Activated T-helper 2 cell treated with anti-CD3 and anti-CD28 coated beads, Interferon-gamma antibody, Interleukin-2, Interleukin-4, amounts not matched to agents 10 μg/mL and 5 μg/mL and 100 μg/mL, durations not matched to agents 14 hours and 24 hours and 36 hours (primary cell): ENCODE data around the gene KRTAP10-2. TPM values are rescaled to one million over a fixed set of nuclear protein-coding genes. Genes with fewer than 3 reads are reported as not detected.
"Not testable (repeated sequence)": the region's sequence is repeated elsewhere in the genome, so short reads cannot be mapped to it uniquely, and the experiment has no call there.

Source experiments
- DNase-seq: peaks from one replicate; pipeline ENCODE4 v3.0.0; 2021; ENCODE audit warnings: low spot score
- H3K27ac Mint-ChIP-seq: one replicate; pipeline ENCODE4 v1.8.0; 2021; ENCODE audit warnings: mixed read lengths
- H3K27me3 Mint-ChIP-seq: one replicate; pipeline ENCODE4 v1.8.0; 2021; ENCODE audit warnings: low read depth, mixed read lengths
- H3K36me3 Mint-ChIP-seq: one replicate; pipeline ENCODE4 v1.8.0; 2021; ENCODE audit warnings: low read depth, mixed read lengths
- H3K4me1 Mint-ChIP-seq: one replicate; pipeline ENCODE4 v1.8.0; 2021; ENCODE audit warnings: low read depth, mixed read lengths
- H3K4me3 Mint-ChIP-seq: one replicate; pipeline ENCODE4 v1.8.0; 2021; ENCODE audit warnings: low read depth, mild to moderate bottlenecking, moderate library complexity, mixed read lengths
- H3K9me3 Mint-ChIP-seq: one replicate; pipeline ENCODE4 v1.8.0; 2021; ENCODE audit warnings: mixed read lengths
- intact Hi-C: fragments of 100-400 bp; cut with micrococcal nuclease; formaldehyde crosslinking; loops from one replicate; pipeline ENCODE4 v1.15.1; 2023
- total RNA-seq: library from RNA; stranded (reverse); gene quantifications from 2 replicates; pipeline ENCODE4 v1.2.3, GENCODE V29; 2022

Gene KRTAP10-2
- total RNA-seq, 1 donor from 2014 or later = not detected

DNA sequence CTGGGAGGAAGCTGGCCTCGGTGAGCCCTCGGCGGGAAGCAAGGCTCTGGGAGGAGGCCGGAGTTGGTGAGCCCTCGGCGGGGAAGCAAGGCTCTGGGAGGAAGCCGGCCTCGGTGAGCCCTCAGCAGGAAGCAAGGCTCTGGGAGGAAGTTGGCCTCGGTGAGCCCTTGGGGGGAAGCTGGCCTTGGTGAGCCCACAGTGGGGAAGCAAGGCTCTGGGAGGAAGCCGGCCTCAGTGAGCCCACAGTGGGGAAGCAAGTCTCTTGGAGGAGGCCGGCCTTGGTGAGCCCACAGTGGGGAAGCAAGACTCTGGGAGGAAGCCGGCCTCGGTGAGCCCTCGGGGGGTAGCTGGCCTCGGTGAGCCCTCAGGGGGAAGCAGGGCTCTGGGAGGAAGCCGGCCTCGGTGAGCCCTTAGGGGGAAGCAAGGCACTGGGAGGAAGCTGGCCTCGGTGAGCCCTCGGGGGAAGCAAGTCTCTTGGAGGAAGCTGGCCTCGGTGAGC lies 47.4 kb downstream of the KRTAP10-2 start:
- no peak overlapping the region for H3K27ac Mint-ChIP-seq
- H3K27me3 Mint-ChIP-seq = no peaks in the 10 kb centered on the region
- no peaks in the 10 kb centered on the region for H3K4me1 Mint-ChIP-seq
- intact Hi-C loops = no loop called here
- no peak for DNase-seq
- H3K9me3 Mint-ChIP-seq = no peaks in the 10 kb centered on the region
- no peaks in the 10 kb centered on the region for H3K36me3 Mint-ChIP-seq
- no peak overlapping the region for H3K4me3 Mint-ChIP-seq

DNA sequence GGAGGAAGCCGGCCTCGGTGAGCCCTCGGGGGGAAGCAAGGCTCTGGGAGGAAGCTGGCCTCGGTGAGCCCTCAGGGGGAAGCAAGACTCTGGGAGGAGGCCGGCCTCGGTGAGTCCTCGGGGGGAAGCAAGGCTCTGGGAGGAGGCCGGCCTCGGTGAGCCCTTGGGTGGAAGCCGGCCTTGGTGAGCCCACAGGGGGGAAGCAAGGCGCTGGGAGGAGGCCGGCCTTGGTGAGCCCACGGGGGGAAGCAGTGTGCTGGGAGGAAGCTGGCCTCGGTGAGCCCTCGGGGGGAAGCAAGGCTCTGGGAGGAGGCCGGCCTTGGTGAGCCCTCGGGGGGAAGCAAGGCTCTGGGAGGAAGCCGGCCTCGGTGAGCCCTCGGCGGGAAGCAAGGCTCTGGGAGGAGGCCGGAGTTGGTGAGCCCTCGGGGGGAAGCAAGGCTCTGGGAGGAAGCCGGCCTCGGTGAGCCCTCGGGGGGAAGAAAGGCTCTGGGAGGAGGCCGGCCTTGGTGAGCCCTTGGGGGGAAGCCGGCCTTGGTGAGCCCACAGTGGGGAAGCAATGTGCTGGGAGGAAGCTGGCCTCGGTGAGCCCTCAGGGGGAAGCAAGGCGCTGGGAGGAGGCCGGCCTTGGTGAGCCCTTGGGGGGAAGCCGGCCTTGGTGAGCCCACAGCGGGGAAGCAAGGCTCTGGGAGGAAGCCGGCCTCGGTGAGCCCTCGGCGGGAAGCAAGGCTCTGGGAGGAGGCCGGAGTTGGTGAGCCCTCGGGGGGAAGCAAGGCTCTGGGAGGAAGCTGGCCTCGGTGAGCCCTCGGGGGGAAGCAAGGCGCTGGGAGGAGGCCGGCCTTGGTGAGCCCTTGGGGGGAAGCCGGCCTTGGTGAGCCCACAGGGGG lies 48.1 kb downstream of the KRTAP10-2 start:
- H3K36me3 Mint-ChIP-seq, intact Hi-C loops, H3K27me3 Mint-ChIP-seq, H3K4me1 Mint-ChIP-seq, H3K9me3 Mint-ChIP-seq, H3K4me3 Mint-ChIP-seq, H3K27ac Mint-ChIP-seq, DNase-seq: not testable (repeated sequence)

DNA sequence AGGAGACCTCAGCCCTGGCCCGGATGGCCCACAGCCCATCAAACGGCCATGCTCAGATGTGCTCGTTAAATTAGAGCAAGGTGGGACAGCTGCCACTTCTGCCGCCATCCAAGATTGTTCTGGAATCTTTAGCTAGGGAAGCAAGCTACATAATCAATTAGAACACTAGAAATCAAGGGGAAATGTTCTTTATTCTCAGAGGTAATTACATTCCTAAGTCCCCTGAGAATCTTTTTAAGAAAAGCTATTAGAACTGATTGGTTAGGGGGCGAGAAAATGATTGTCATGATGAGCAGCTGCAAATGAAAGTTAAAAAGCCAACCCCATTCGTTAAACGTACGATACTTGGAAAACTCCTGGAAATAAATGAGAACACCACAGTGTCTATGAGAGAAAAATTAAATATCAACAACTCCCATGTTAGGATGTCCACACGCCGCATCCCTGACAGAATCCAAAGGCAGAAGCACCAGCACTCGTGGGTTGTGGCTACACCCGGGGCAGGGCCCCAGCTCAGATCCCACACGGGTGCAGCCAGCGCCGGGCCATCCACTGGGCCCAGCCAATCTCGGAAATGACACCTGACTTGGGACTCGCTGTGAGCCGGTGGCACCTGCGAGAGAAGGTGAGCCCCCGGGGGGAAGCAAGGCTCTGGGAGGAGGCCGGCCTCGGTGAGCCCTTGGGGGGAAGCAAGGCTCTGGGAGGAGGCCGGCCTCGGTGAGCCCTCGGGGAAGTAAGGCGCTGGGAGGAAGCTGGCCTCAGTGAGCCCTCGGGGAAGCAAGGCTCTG lies 48.9 kb downstream of the KRTAP10-2 start:
- Mint-ChIP-seq H3K27me3 (no peaks in the 10 kb centered on the region), H3K9me3 (no peaks in the 10 kb centered on the region), H3K36me3 (no peaks in the 10 kb centered on the region), H3K4me1 (no peaks in the 10 kb centered on the region), H3K27ac (no peak overlapping the region), H3K4me3 (no peak overlapping the region)
- intact Hi-C loops = no loop called here
- DNase-seq = no peak

Other genes starting within 250 kb of the KRTAP10-2 start
- 13.8 and 15.2 TPM in 2 replicates for gene CFAP410, start 212.1 kb downstream of the KRTAP10-2 start, total RNA-seq
- gene TRPM2, start 197.9 kb downstream of the KRTAP10-2 start, total RNA-seq = 6.7 and 7.3 TPM in 2 replicates
- gene LRRC3, start 96.0 kb downstream of the KRTAP10-2 start, total RNA-seq = 2.2 and 2.3 TPM in 2 replicates
- gene KRTAP10-1, start 11.3 kb downstream of the KRTAP10-2 start, total RNA-seq = not detected in 2 replicates
- gene KRTAP10-3, start 7.3 kb upstream of the KRTAP10-2 start, total RNA-seq = not detected in 2 replicates
- gene KRTAP10-4, start 22.2 kb upstream of the KRTAP10-2 start, total RNA-seq = not detected in 2 replicates
- not detected in 2 replicates for gene KRTAP10-5, start 29.1 kb upstream of the KRTAP10-2 start, total RNA-seq
- gene KRTAP10-6, start 41.0 kb upstream of the KRTAP10-2 start, total RNA-seq = not detected in 2 replicates
- not detected in 2 replicates for gene KRTAP10-7, start 49.1 kb upstream of the KRTAP10-2 start, total RNA-seq
- not detected in 2 replicates for gene KRTAP10-8, start 60.6 kb upstream of the KRTAP10-2 start, total RNA-seq
- not detected in 2 replicates for gene KRTAP10-9, start 75.6 kb upstream of the KRTAP10-2 start, total RNA-seq
- not detected in 2 replicates for gene KRTAP10-10, start 85.9 kb upstream of the KRTAP10-2 start, total RNA-seq
- gene KRTAP10-11, start 94.9 kb upstream of the KRTAP10-2 start, total RNA-seq = not detected in 2 replicates
- not detected in 2 replicates for gene KRTAP12-4, start 103.2 kb upstream of the KRTAP10-2 start, total RNA-seq
- not detected in 2 replicates for gene KRTAP12-3, start 106.4 kb upstream of the KRTAP10-2 start, total RNA-seq
- gene KRTAP12-2, start 115.4 kb upstream of the KRTAP10-2 start, total RNA-seq = not detected in 2 replicates
- not detected in 2 replicates for gene KRTAP12-1, start 130.7 kb upstream of the KRTAP10-2 start, total RNA-seq
- gene KRTAP10-12, start 145.7 kb upstream of the KRTAP10-2 start, total RNA-seq = not detected in 2 replicates
- gene TSPEAR, start 160.1 kb upstream of the KRTAP10-2 start, total RNA-seq = not detected in 2 replicates